HG02970 (cell line): ENCODE data around the gene SERGEF.

Experiments used
- ATAC-seq: cut with Tn5 transposase; IDR thresholded peaks from one replicate; pipeline ENCODE4 v1.9.1; 2021; ENCODE audit warnings: mild to moderate bottlenecking, moderate library complexity, moderate number of reproducible peaks; ENCODE audit not compliant: unreplicated experiment, low FRiP score

The SERGEF gene

GRCh38 chr11:17793642-17794170 is 219.1 kb downstream of the SERGEF start:
- ATAC-seq: no peak

GRCh38 chr11:17792161-17792560 is 220.7 kb downstream of the SERGEF start:
- ATAC-seq: no peak

GRCh38 chr11:17791144-17791543 is 221.7 kb downstream of the SERGEF start:
- no peak for ATAC-seq

GRCh38 chr11:17790453-17790852 is 222.4 kb downstream of the SERGEF start:
- no peak for ATAC-seq

- no peak for ATAC-seq
Measured at GRCh38 chr11:17788084-17788483, 224.8 kb downstream of the SERGEF start.

GRCh38 chr11:17786824-17787525 is 225.9 kb downstream of the SERGEF start:
- ATAC-seq: no peak

GRCh38 chr11:17783878-17784277 is 229.0 kb downstream of the SERGEF start:
- no peak for ATAC-seq

GRCh38 chr11:17782603-17783337 is 230.1 kb downstream of the SERGEF start:
- ATAC-seq: no peak

GRCh38 chr11:17782145-17782544 is 230.7 kb downstream of the SERGEF start:
- no peak for ATAC-seq

GRCh38 chr11:17781626-17782025 is 231.2 kb downstream of the SERGEF start:
- ATAC-seq: no peak

- no peak for ATAC-seq
Measured at GRCh38 chr11:17781221-17781620, 231.6 kb downstream of the SERGEF start.

GRCh38 chr11:17780668-17781067 is 232.2 kb downstream of the SERGEF start:
- no peak for ATAC-seq

GRCh38 chr11:17779861-17780594 is 232.8 kb downstream of the SERGEF start:
- ATAC-seq: no peak

GRCh38 chr11:17778956-17779860 is 233.6 kb downstream of the SERGEF start:
- no peak for ATAC-seq

- ATAC-seq: no peak
Measured at GRCh38 chr11:17778352-17778751, 234.5 kb downstream of the SERGEF start.

- ATAC-seq: no peak
Measured at GRCh38 chr11:17777738-17778091, 235.1 kb downstream of the SERGEF start.

GRCh38 chr11:17777086-17777737 is 235.6 kb downstream of the SERGEF start:
- ATAC-seq: no peak

GRCh38 chr11:17776212-17776875 is 236.5 kb downstream of the SERGEF start:
- ATAC-seq: no peak
